Spleen (tissue), 11 donors: ENCODE data around the gene TBC1D22A. TPM values are rescaled to one million over a fixed set of nuclear protein-coding genes. Genes with fewer than 3 reads are reported as not detected.

Source experiments
- DNase-seq: peaks from one replicate; pipeline ENCODE4 v3.0.0-alpha.2; 2020
- H3K27ac ChIP-seq, 8 donors: fragments of 200-600 bp; sonication (generic) in 7 of 8; 1 replicate in 4 of 8; 2 replicates in 4 of 8; pipeline versions ENCODE4 v1.5.0 to v1.8.0; 2016 to 2021; ENCODE audit warnings: inconsistent platforms in 4 of 8, mild to moderate bottlenecking in 4 of 8, moderate library complexity in 1 of 8
- H3K27me3 ChIP-seq, 7 donors: fragments of 200-600 bp; sonication (generic) in 6 of 7; replicated peaks in 1 of 7; 1 replicate in 4 of 7; 2 replicates in 3 of 7; pipeline versions ENCODE4 v1.5.0 to v1.8.0; 2016 to 2021; ENCODE audit warnings: inconsistent platforms in 3 of 7, mild to moderate bottlenecking in 1 of 7
- H3K36me3 ChIP-seq, 6 donors: fragments of 200-600 bp; sonication (generic) in 5 of 6; 1 replicate in 4 of 6; 2 replicates in 2 of 6; pipeline versions ENCODE4 v1.5.0 to v1.8.0; 2016 to 2021; ENCODE audit warnings: inconsistent platforms in 2 of 6
- H3K4me1 ChIP-seq, 6 donors: fragments of 200-600 bp; sonication (generic) in 5 of 6; 1 replicate in 3 of 6; 2 replicates in 3 of 6; pipeline versions ENCODE4 v1.5.0 to v1.8.0; 2016 to 2021; ENCODE audit warnings: inconsistent platforms in 3 of 6
- H3K4me3 ChIP-seq, 8 donors: fragments of 200-600 bp; sonication (generic) in 7 of 8; 1 replicate in 4 of 8; 2 replicates in 4 of 8; pipeline versions ENCODE4 v1.5.0 to v1.8.0; 2016 to 2021; ENCODE audit warnings: inconsistent platforms in 4 of 8, mild to moderate bottlenecking in 4 of 8, moderate library complexity in 2 of 8
- H3K9me3 ChIP-seq, 8 donors: fragments of 200-600 bp; sonication (generic) in 7 of 8; 1 replicate in 4 of 8; 2 replicates in 4 of 8; pipeline versions ENCODE4 v1.5.0 to v1.8.0; 2016 to 2021; ENCODE audit warnings: inconsistent platforms in 4 of 8
- POLR2A ChIP-seq, 3 donors: fragments of 450-650 bp; IDR thresholded peaks; one replicate each; pipeline ENCODE4 v1.5.1; 2017; ENCODE audit warnings: antibody characterized with exemption in 3 of 3, mild to moderate bottlenecking in 1 of 3
- POLR2AphosphoS5 ChIP-seq, 3 donors: sonication (generic); formaldehyde crosslinking; IDR thresholded peaks; one replicate each; pipeline ENCODE4 v1.5.1; 2017; ENCODE audit warnings: antibody characterized with exemption in 3 of 3
- WGBS, 5 donors: extraction: QIAGEN DNeasy Blood & Tissue Kit in 3 of 5; methylation state at CpG; one replicate each; pipeline versions ENCODE4 v1.1.5 to v1.1.7; 2013 to 2018; 5-methylcytosine and 5-hydroxymethylcytosine counted together
- intact Hi-C: fragments of 100-400 bp; cut with DNase I; formaldehyde crosslinking; loops from one replicate; pipeline ENCODE4 v1.15.0; 2023; ENCODE audit warnings: low total_unique reads
- polyA plus RNA-seq, 3 donors: library from polyadenylated mRNA; stranded (reverse); fragments of 200-250 nt; gene quantifications; one replicate each; pipeline ENCODE4 v1.2.1, GENCODE V29; 2013
- total RNA-seq, 7 donors: library from RNA; depleted of rRNA in 3 of 7; stranded (reverse); fragments of >200 nt in 3 of 7; fragmentation: NEBNext Ultra II Directional in 4 of 7; extraction: Animal tissue kit (Norgen Biotek cat#: 25700) in 4 of 7; gene quantifications; one replicate each; pipeline versions ENCODE4 v1.1.0 to v1.2.1, GENCODE V29; 2016 to 2021
- TF ChIP-seq, protein P1 (sequence below), 11 experiments: fragments of 200-600 bp in 7 of 11; fragments of 450-650 bp in 4 of 11; sonication (generic) in 4 of 11; IDR thresholded peaks in 8 of 11; conservative IDR thresholded peaks in 3 of 11; 1 replicate in 7 of 11; 2 replicates in 4 of 11; pipeline versions ENCODE4 v1.4.0 to v1.8.0; 2016 to 2021; ENCODE audit warnings: antibody characterized with exemption in 11 of 11, inconsistent platforms in 4 of 11, mild to moderate bottlenecking in 1 of 11
- donor health status: healthy with polysubstance abuse.
- donor health status: DM: no; HTN: no; CAD: no; lungs with moderate emphysema.
- donor health status: DM: no; HTN: no; CAD: no.
- donor health status: Bipolar disorder and iron deficiency.
- donor health status: healthy.
- donor health status: DM: no; HTN: no; CAD: no.
- donor health status: DM: yes; HTN: yes; CAD: no.

TBC1D22A gene
- total and polyA plus RNA-seq, 10 donors, result 17.2 to 66.9 (median 49.6) TPM

DNA sequence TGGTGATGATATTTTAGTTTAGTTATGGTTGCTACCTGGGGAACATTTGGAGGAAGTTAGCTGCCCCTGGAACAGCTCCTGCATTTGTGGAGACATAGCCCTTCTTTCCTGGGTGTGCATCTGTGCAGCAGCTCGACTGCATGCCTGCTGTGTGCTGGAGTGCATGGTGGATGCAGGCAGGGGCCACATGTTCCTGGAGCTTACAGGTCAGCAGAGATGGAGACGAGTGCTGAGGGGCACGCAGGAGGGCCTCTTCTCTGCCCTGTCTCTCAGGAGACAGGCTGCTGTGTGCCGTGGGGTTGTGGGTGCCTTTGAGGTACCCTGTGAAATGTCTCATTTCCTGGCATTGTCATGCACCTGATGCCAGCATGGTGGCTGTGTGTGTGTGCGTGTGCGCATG lies 87.5 kb downstream of the TBC1D22A start:
- WGBS, 5 donors, result 84 to 88% (median 86%) methylated on average over 6 of the region's 6 CpGs
- intact Hi-C loops, result no loop called here
- H3K36me3 ChIP-seq, result peaks cover 0 to 79% (median 7%) of the 10 kb centered on the region in 6 donors
- H3K4me3 ChIP-seq, result no peak overlapping the region
- DNase-seq, result no peak
- H3K9me3 ChIP-seq, result no peaks in the 10 kb centered on the region
- no peak for TF ChIP-seq POLR2A (IDR thresholded peaks at IDR 0.05)
- no peak for TF ChIP-seq POLR2AphosphoS5 (IDR thresholded peaks at IDR 0.05)
- TF ChIP-seq, protein P1, sequence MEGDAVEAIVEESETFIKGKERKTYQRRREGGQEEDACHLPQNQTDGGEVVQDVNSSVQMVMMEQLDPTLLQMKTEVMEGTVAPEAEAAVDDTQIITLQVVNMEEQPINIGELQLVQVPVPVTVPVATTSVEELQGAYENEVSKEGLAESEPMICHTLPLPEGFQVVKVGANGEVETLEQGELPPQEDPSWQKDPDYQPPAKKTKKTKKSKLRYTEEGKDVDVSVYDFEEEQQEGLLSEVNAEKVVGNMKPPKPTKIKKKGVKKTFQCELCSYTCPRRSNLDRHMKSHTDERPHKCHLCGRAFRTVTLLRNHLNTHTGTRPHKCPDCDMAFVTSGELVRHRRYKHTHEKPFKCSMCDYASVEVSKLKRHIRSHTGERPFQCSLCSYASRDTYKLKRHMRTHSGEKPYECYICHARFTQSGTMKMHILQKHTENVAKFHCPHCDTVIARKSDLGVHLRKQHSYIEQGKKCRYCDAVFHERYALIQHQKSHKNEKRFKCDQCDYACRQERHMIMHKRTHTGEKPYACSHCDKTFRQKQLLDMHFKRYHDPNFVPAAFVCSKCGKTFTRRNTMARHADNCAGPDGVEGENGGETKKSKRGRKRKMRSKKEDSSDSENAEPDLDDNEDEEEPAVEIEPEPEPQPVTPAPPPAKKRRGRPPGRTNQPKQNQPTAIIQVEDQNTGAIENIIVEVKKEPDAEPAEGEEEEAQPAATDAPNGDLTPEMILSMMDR (IDR thresholded peaks at IDR 0.05 in 8 of 11, conservative IDR thresholded peaks at IDR 0.05 in 3 of 11), result no peak
- no peaks in the 10 kb centered on the region for H3K27me3 ChIP-seq
- peaks cover 0 to 39% (median 18%) of the 10 kb centered on the region in 6 donors for H3K4me1 ChIP-seq
- no peak overlapping the region for H3K27ac ChIP-seq

DNA sequence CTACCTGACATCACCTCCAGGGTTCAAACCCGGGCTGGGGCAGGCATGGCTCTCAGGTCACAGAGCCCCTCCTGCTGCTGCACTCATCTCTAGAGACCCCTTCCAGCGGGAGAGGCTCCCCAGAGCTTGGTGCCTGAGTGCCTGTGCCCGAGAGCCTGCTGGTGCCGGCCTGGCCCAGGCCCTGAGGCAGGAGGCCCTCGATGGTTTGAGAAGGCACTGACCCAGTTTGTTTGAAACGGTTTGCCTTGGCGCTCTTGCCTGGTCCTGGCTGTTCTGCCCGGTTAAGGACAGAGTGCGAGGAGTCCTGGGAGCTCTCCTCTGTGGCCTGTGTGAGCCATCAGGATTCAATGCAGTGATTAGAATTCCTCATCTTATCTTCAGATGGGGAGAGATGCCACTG lies 88.9 kb downstream of the TBC1D22A start:
- 89 to 99% (median 96%) methylated on average over 8 to 9 of the region's 9 CpGs for WGBS, 5 donors
- Histone ChIP-seq H3K27me3 (no peaks in the 10 kb centered on the region), H3K4me1 (peaks cover 0 to 37% (median 12%) of the 10 kb centered on the region in 6 donors), H3K4me3 (no peak overlapping the region), H3K9me3 (no peaks in the 10 kb centered on the region), H3K27ac (no peak overlapping the region), H3K36me3 (peaks cover 0 to 74% (median 7%) of the 10 kb centered on the region in 6 donors)
- intact Hi-C loops, result no loop called here
- no peak for DNase-seq
- no peak for TF ChIP-seq POLR2A (IDR thresholded peaks at IDR 0.05)
- TF ChIP-seq, protein P1 (IDR thresholded peaks at IDR 0.05 in 8 of 11, conservative IDR thresholded peaks at IDR 0.05 in 3 of 11), result no peak
- no peak for TF ChIP-seq POLR2AphosphoS5 (IDR thresholded peaks at IDR 0.05)

DNA sequence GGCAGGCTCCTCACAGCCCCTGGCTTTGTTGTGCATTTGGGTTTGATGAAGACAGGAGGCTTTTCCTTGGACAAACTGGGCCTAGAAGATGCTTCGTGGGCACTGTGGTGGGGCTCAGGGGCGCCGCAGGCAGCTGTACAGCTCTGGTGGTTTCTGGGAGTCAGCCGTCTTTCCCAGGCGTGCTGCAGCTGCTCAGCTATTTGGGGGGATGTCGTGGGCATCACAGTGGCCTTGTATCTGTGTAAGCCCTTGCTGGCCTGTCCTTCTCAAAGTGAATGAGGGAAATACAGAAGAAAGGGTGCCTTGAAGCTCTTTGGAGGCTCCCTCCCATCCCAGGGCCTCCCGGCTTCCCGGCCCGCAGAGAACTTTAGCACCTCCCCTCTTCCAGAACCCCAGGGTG lies 89.5 kb downstream of the TBC1D22A start:
- intact Hi-C loops, result no loop called here
- Histone ChIP-seq H3K27me3 (no peaks in the 10 kb centered on the region), H3K4me3 (no peak overlapping the region), H3K4me1 (peaks cover 0 to 36% (median 12%) of the 10 kb centered on the region in 6 donors), H3K27ac (no peak overlapping the region), H3K36me3 (peaks cover 0 to 68% (median 6%) of the 10 kb centered on the region in 6 donors), H3K9me3 (no peaks in the 10 kb centered on the region)
- DNase-seq, result no peak
- 83 to 95% (median 92%) methylated on average over 9 of the region's 9 CpGs for WGBS, 5 donors
- TF ChIP-seq POLR2A (IDR thresholded peaks at IDR 0.05), result no peak
- TF ChIP-seq POLR2AphosphoS5 (IDR thresholded peaks at IDR 0.05), result no peak
- TF ChIP-seq, protein P1 (IDR thresholded peaks at IDR 0.05 in 8 of 11, conservative IDR thresholded peaks at IDR 0.05 in 3 of 11), result no peak

DNA sequence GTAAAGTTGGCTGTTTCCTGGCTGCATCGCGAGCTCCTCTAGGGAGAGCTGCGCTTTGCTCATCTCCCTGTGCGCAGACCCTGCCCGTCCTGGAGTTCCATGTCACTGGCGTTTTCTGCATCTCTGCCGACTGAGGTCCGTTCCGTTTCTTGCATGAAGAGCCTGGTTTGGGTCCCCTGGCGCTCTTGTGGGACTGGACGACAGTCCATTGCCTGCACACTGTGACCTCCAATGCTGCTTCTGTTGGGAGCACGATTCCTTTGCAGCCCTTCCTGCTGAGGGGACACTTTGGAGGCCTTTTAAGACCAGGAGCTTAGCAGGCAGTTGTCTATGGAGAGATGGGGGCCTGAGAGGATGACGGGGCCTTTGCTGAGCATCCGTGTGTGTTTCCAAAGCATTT lies 90.3 kb downstream of the TBC1D22A start:
- intact Hi-C loops, result no loop called here
- no peak for DNase-seq
- Histone ChIP-seq H3K36me3 (peaks cover 0 to 59% (median 5%) of the 10 kb centered on the region in 6 donors), H3K27ac (no peak overlapping the region), H3K27me3 (no peaks in the 10 kb centered on the region), H3K4me1 (peaks cover 0 to 36% (median 12%) of the 10 kb centered on the region in 6 donors), H3K4me3 (no peak overlapping the region), H3K9me3 (no peaks in the 10 kb centered on the region)
- no peak for TF ChIP-seq POLR2AphosphoS5 (IDR thresholded peaks at IDR 0.05)
- TF ChIP-seq POLR2A (IDR thresholded peaks at IDR 0.05), result no peak
- WGBS, 5 donors, result 95 to 98% (median 97%) methylated on average over 14 of the region's 14 CpGs
